Uterus (tissue), 4 donors: ENCODE measurements around the gene EYS. TPM values are rescaled to one million over a fixed set of nuclear protein-coding genes. Genes with fewer than 3 reads are reported as not detected.

Source experiments
- DNase-seq, 2 donors: peaks; one replicate each; pipeline ENCODE4 v3.0.0-alpha.2; 2019 to 2020
- H3K27ac ChIP-seq, 2 donors: fragments of 200-600 bp; sonication (generic); 1 replicate in 1 of 2; 2 replicates in 1 of 2; pipeline ENCODE4 v1.5.1; 2016 to 2018
- H3K27me3 ChIP-seq, 2 donors: fragments of 200-600 bp; sonication (generic); one replicate each; pipeline ENCODE4 v1.5.1; 2018 to 2019; ENCODE audit warnings: control low read depth in 1 of 2
- H3K36me3 ChIP-seq, 2 donors: fragments of 200-600 bp; sonication (generic); one replicate each; pipeline ENCODE4 v1.5.1; 2019; ENCODE audit warnings: control low read depth in 1 of 2
- H3K4me1 ChIP-seq, 2 donors: fragments of 200-600 bp; sonication (generic); one replicate each; pipeline ENCODE4 v1.5.1; 2018 to 2019; ENCODE audit warnings: control low read depth in 1 of 2
- H3K4me3 ChIP-seq, 2 donors: fragments of 200-600 bp; sonication (generic); 1 replicate in 1 of 2; 2 replicates in 1 of 2; pipeline ENCODE4 v1.5.1; 2018 to 2019; ENCODE audit warnings: mild to moderate bottlenecking in 1 of 2
- H3K9me3 ChIP-seq, 2 donors: fragments of 200-600 bp; sonication (generic); one replicate each; pipeline ENCODE4 v1.5.1; 2019; ENCODE audit warnings: control low read depth in 1 of 2
- CTCF ChIP-seq, 4 experiments: fragments of 200-600 bp in 2 of 4; fragments of 450-650 bp in 2 of 4; sonication (generic) in 2 of 4; IDR thresholded peaks; one replicate each; pipeline ENCODE4 v1.5.1; 2016 to 2019; ENCODE audit warnings: antibody characterized with exemption in 4 of 4, mild to moderate bottlenecking in 2 of 4, moderate library complexity in 1 of 4
- POLR2A ChIP-seq, 2 donors: fragments of 450-650 bp; IDR thresholded peaks; one replicate each; pipeline ENCODE4 v1.6.1; 2016; ENCODE audit warnings: antibody characterized with exemption in 2 of 2, mild to moderate bottlenecking in 1 of 2, moderate library complexity in 1 of 2
- intact Hi-C: fragments of 100-400 bp; cut with DNase I; formaldehyde crosslinking; loops from one replicate; pipeline ENCODE4 v1.15.1; 2023; ENCODE audit warnings: low total_unique reads
- total RNA-seq, 4 donors: library from RNA; depleted of rRNA in 3 of 4; stranded (reverse); fragments of >200 nt in 3 of 4; gene quantifications; one replicate each; pipeline versions ENCODE4 v1.1.0 to v1.2.4, GENCODE V29; 2014 to 2023
- donor health status: DM: yes; HTN: yes; CAD: no.

The EYS gene
- total RNA-seq, 4 donors from 2014 or later = 1.3 TPM; not detected in 3

GRCh38 chr6:64973142-64973541 is 733.9 kb downstream of the EYS start:
- Histone ChIP-seq H3K4me1 (no peaks in the 10 kb centered on the region), H3K4me3 (no peak overlapping the region), H3K9me3 (no peaks in the 10 kb centered on the region), H3K36me3 (no peaks in the 10 kb centered on the region), H3K27me3 (no peaks in the 10 kb centered on the region), H3K27ac (no peak overlapping the region)
- DNase-seq = no peak
- intact Hi-C loops = no loop called here
- no peak for TF ChIP-seq CTCF (IDR thresholded peaks at IDR 0.05)
- TF ChIP-seq POLR2A (IDR thresholded peaks at IDR 0.05) = no peak

- intact Hi-C loops = no loop called here
- Histone ChIP-seq H3K27ac (no peak overlapping the region), H3K4me1 (no peaks in the 10 kb centered on the region), H3K36me3 (no peaks in the 10 kb centered on the region), H3K27me3 (no peaks in the 10 kb centered on the region), H3K4me3 (no peak overlapping the region), H3K9me3 (no peaks in the 10 kb centered on the region)
- no peak for DNase-seq
- no peak for TF ChIP-seq CTCF (IDR thresholded peaks at IDR 0.05)
- no peak for TF ChIP-seq POLR2A (IDR thresholded peaks at IDR 0.05)
Observed at GRCh38 chr6:64969139-64969538, 737.9 kb downstream of the EYS start.

- Histone ChIP-seq H3K27ac (no peak overlapping the region), H3K4me1 (no peaks in the 10 kb centered on the region), H3K4me3 (no peak overlapping the region), H3K36me3 (no peaks in the 10 kb centered on the region), H3K9me3 (no peaks in the 10 kb centered on the region), H3K27me3 (no peaks in the 10 kb centered on the region)
- TF ChIP-seq CTCF (IDR thresholded peaks at IDR 0.05) (no peak), POLR2A (IDR thresholded peaks at IDR 0.05) (no peak)
- DNase-seq = no peak
- intact Hi-C loops = no loop called here
Observed at GRCh38 chr6:64955435-64955848, 751.6 kb downstream of the EYS start.

- intact Hi-C loops = no loop called here
- H3K4me3 ChIP-seq = no peak overlapping the region
- no peak for DNase-seq
- no peak for TF ChIP-seq CTCF (IDR thresholded peaks at IDR 0.05)
- no peak for TF ChIP-seq POLR2A (IDR thresholded peaks at IDR 0.05)
- no peak overlapping the region for H3K27ac ChIP-seq
- H3K27me3 ChIP-seq = no peaks in the 10 kb centered on the region
- no peaks in the 10 kb centered on the region for H3K9me3 ChIP-seq
- H3K4me1 ChIP-seq = no peaks in the 10 kb centered on the region
- no peaks in the 10 kb centered on the region for H3K36me3 ChIP-seq
Observed at GRCh38 chr6:64949257-64949656, 757.8 kb downstream of the EYS start.

GRCh38 chr6:64948261-64948660 is 758.8 kb downstream of the EYS start:
- Histone ChIP-seq H3K4me3 (no peak overlapping the region), H3K27me3 (no peaks in the 10 kb centered on the region), H3K36me3 (no peaks in the 10 kb centered on the region), H3K27ac (no peak overlapping the region), H3K9me3 (no peaks in the 10 kb centered on the region), H3K4me1 (no peaks in the 10 kb centered on the region)
- DNase-seq = no peak
- intact Hi-C loops = no loop called here
- TF ChIP-seq POLR2A (IDR thresholded peaks at IDR 0.05) = no peak
- TF ChIP-seq CTCF (IDR thresholded peaks at IDR 0.05) = no peak
